Fibroblast of lung (primary cell): ENCODE data around the gene TNRC6C. TPM values are rescaled to one million over a fixed set of nuclear protein-coding genes. Genes with fewer than 3 reads are reported as not detected.
"Not testable (repeated sequence)": the region's sequence is repeated elsewhere in the genome, so short reads cannot be mapped to it uniquely, and the experiment has no call there.

ENCODE experiments used
- DNase-seq, 2 donors: peaks; one replicate each; pipeline versions ENCODE4 v3.0.0 to v3.0.0-alpha.2; 2010; ENCODE audit warnings: low read depth in 2 of 2
- H2AFZ ChIP-seq: 2 replicates; pipeline ENCODE4 v1.5.1; 2012; ENCODE audit warnings: low read length, control low read depth, inconsistent platforms
- H3K27ac ChIP-seq: 2 replicates; pipeline ENCODE4 v1.5.1; 2011; ENCODE audit warnings: low read length, control low read depth; ENCODE audit not compliant: insufficient read depth
- H3K27me3 ChIP-seq: 2 replicates; pipeline ENCODE4 v1.5.1; 2011; ENCODE audit warnings: mild to moderate bottlenecking, low read length; ENCODE audit not compliant: control insufficient read depth, insufficient read depth
- H3K36me3 ChIP-seq: 2 replicates; pipeline ENCODE4 v1.5.1; 2011; ENCODE audit warnings: low read length; ENCODE audit not compliant: control insufficient read depth, insufficient read depth
- H3K4me1 ChIP-seq: 2 replicates; pipeline ENCODE4 v1.5.1; 2011; ENCODE audit warnings: low read length; ENCODE audit not compliant: control insufficient read depth, insufficient read depth; ENCODE audit errors: extremely low read depth
- H3K4me2 ChIP-seq: 2 replicates; pipeline ENCODE4 v1.5.1; 2011; ENCODE audit warnings: low read length, control low read depth; ENCODE audit not compliant: insufficient read depth; ENCODE audit errors: extremely low read depth
- H3K4me3 ChIP-seq, 4 experiments: fragments of 200-600 bp in 1 of 4; sonication (generic) in 1 of 4; replicated peaks in 1 of 4; 2 replicates each; pipeline ENCODE4 v1.5.1; 2011 to 2016; ENCODE audit warnings: low read length in 4 of 4, low read depth in 3 of 4, mild to moderate bottlenecking in 3 of 4, control low read depth in 2 of 4, inconsistent platforms in 1 of 4, mixed read lengths in 1 of 4; ENCODE audit not compliant: insufficient read depth in 1 of 4; ENCODE audit errors: control extremely low read depth in 1 of 4
- H3K79me2 ChIP-seq: 2 replicates; pipeline ENCODE4 v1.5.1; 2012; ENCODE audit warnings: mild to moderate bottlenecking, low read length, inconsistent platforms; ENCODE audit not compliant: control insufficient read depth, insufficient read depth
- H3K9ac ChIP-seq: 2 replicates; pipeline ENCODE4 v1.5.1; 2011; ENCODE audit warnings: mild to moderate bottlenecking, low read length, control low read depth; ENCODE audit not compliant: insufficient read depth
- H3K9me3 ChIP-seq: 2 replicates; pipeline ENCODE4 v1.5.1; 2012; ENCODE audit warnings: low read depth, low read length; ENCODE audit not compliant: control insufficient read depth, insufficient read depth
- H4K20me1 ChIP-seq: 2 replicates; pipeline ENCODE4 v1.5.1; 2011; ENCODE audit warnings: low read length; ENCODE audit not compliant: control insufficient read depth, insufficient read depth; ENCODE audit errors: extremely low read depth
- CTCF ChIP-seq, 2 donors: IDR thresholded peaks in 1 of 2; conservative IDR thresholded peaks in 1 of 2; 1 replicate in 1 of 2; 2 replicates in 1 of 2; pipeline ENCODE4 v1.5.1; 2011 to 2012; ENCODE audit warnings: low read length in 2 of 2, control low read depth in 1 of 2, inconsistent platforms in 1 of 2, low read depth in 1 of 2, mild to moderate bottlenecking in 1 of 2
- EZH2 ChIP-seq: IDR thresholded peaks from 2 replicates; pipeline ENCODE4 v1.5.1; 2012; ENCODE audit warnings: low read length, control low read depth, mild to moderate bottlenecking; ENCODE audit errors: missing control alignments
- polyA plus RNA-seq, 2 donors: library from polyadenylated mRNA; depleted of rRNA in 1 of 2; stranded (reverse) in 1 of 2; unstranded in 1 of 2; fragments of >200 nt; gene quantifications; 2 replicates each; pipeline ENCODE4 v1.2.1, GENCODE V29; 2011 to 2012; ENCODE audit warnings: missing spikeins in 1 of 2
- total RNA-seq: library from RNA; depleted of rRNA; stranded (reverse); fragments of >200 nt; gene quantifications from 2 replicates; pipeline ENCODE4 v1.2.1, GENCODE V29; 2014

Gene TNRC6C
- total and polyA plus RNA-seq, 2 donors (not counting 1 experiment from before 2014, with no cell fraction given) = 2.1 to 4.6 TPM

- no peak overlapping the region for H2AFZ ChIP-seq
- H3K9me3 ChIP-seq = no peaks in the 10 kb centered on the region
- no peak overlapping the region for H3K4me2 ChIP-seq
- H3K4me1 ChIP-seq = no peaks in the 10 kb centered on the region
- no peak overlapping the region for H3K4me3 ChIP-seq
- TF ChIP-seq CTCF (conservative IDR thresholded peaks at IDR 0.05 in 1 of 2, IDR thresholded peaks at IDR 0.05 in 1 of 2; ENCODE audit: low read depth in 1 of 2, low read length in 2 of 2) (no peak), EZH2 (no peak)
- H3K9ac ChIP-seq = no peak overlapping the region
- no peaks in the 10 kb centered on the region for H3K27me3 ChIP-seq
- no peak overlapping the region for H3K27ac ChIP-seq
- no peaks in the 10 kb centered on the region for H4K20me1 ChIP-seq
- no peaks in the 10 kb centered on the region for H3K79me2 ChIP-seq
- no peak for DNase-seq
- no peaks in the 10 kb centered on the region for H3K36me3 ChIP-seq
Measured at GRCh38 chr17:77930780-77931768, 27.4 kb upstream of the TNRC6C start.

DNA sequence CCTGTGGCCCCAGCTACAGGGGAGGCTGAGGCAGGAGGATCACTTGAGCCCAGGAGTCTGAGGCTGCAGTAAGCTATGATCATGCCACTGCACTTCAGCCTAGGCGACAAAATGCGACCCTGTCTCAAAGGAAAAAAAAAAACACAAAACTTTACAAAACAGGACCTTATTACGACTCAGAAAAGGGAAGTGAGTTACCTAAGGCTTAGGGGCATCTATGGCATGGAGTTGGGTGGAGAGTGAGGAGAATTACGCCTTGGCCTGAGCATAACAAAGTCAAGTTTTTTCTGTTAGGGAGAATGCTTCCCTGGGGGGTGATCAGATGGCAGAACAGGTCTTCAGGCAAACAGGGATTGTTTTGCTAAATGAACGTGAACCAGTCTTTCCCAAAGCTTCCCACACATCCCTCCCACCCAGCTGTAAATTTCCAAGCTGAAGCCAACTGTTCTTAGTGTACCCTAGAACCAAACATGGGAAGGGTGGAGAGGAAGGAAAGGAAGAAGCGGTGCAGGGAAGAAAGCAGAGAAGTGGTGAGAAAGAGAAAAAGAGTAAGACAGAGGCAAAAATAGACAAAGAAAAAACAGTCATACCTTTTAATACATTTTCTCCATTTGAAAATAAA is 24.6 kb upstream of the TNRC6C start:
- H3K79me2 ChIP-seq = no peaks in the 10 kb centered on the region
- H3K27ac ChIP-seq = no peak overlapping the region
- H3K4me3 ChIP-seq = no peak overlapping the region
- TF ChIP-seq CTCF (conservative IDR thresholded peaks at IDR 0.05 in 1 of 2, IDR thresholded peaks at IDR 0.05 in 1 of 2; ENCODE audit: low read depth in 1 of 2, low read length in 2 of 2) = no peak
- no peak for TF ChIP-seq EZH2
- no peak overlapping the region for H3K9ac ChIP-seq
- H3K9me3 ChIP-seq = no peaks in the 10 kb centered on the region
- DNase-seq = no peak
- no peak overlapping the region for H2AFZ ChIP-seq
- no peaks in the 10 kb centered on the region for H3K4me1 ChIP-seq
- H3K4me2 ChIP-seq = no peak overlapping the region
- H3K27me3 ChIP-seq = no peaks in the 10 kb centered on the region
- no peaks in the 10 kb centered on the region for H4K20me1 ChIP-seq
- H3K36me3 ChIP-seq = no peaks in the 10 kb centered on the region

GRCh38 chr17:77935121-77935571 is 23.4 kb upstream of the TNRC6C start:
- no peaks in the 10 kb centered on the region for H3K9me3 ChIP-seq
- H2AFZ ChIP-seq = no peak overlapping the region
- no peaks in the 10 kb centered on the region for H3K27me3 ChIP-seq
- no peaks in the 10 kb centered on the region for H3K4me1 ChIP-seq
- H3K79me2 ChIP-seq = no peaks in the 10 kb centered on the region
- no peak overlapping the region for H3K4me2 ChIP-seq
- TF ChIP-seq EZH2 (no peak), CTCF (conservative IDR thresholded peaks at IDR 0.05 in 1 of 2, IDR thresholded peaks at IDR 0.05 in 1 of 2; ENCODE audit: low read depth in 1 of 2, low read length in 2 of 2) (no peak)
- DNase-seq = no peak
- H3K27ac ChIP-seq = no peak overlapping the region
- H4K20me1 ChIP-seq = no peaks in the 10 kb centered on the region
- no peak overlapping the region for H3K4me3 ChIP-seq
- no peaks in the 10 kb centered on the region for H3K36me3 ChIP-seq
- H3K9ac ChIP-seq = no peak overlapping the region

GRCh38 chr17:77935744-77936143 is 22.8 kb upstream of the TNRC6C start:
- H3K27me3 ChIP-seq, H4K20me1 ChIP-seq, H3K27ac ChIP-seq, H3K36me3 ChIP-seq, H2AFZ ChIP-seq, H3K4me2 ChIP-seq, H3K4me1 ChIP-seq, H3K79me2 ChIP-seq, H3K9ac ChIP-seq, H3K9me3 ChIP-seq, H3K4me3 ChIP-seq, DNase-seq: not testable (repeated sequence)
